Measurements from ENCODE around the gene HOXD11. TPM values are rescaled to one million over a fixed set of nuclear protein-coding genes. Genes with fewer than 3 reads are reported as not detected.

HOXD11 gene
- total RNA-seq, 4 donors from 2014 or later: not detected

DNA sequence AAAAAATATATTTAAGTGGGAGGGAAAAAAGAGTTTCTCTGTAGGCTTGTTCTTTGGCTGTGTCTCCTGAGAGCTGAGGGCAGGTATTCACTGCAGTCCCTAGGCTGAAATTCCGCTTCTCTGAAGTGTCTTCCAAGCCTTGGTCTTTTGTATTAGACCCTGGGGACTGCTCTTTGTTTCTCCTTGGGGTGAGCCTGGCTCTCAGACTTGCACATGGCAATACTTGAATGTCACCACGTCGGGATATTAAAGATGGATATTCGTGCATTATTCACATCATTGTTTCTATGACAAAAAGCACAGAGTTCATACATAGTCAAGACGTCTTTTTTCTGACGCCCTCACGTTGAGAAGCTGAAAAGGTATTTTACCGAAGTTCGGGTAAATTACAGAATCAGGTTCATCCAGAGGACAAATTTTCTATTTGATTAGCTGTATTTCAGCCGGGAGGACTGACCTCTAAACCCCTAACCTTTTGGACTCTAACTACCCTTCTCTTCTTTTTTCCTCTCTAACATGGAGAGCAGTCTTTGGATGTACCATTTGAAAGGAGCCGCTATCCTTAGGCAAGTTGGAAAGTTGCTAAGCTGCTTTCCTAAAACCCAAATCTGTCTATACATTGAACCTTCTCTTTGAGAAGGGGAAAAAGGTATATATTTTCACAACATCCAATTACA, 47.6 kb downstream of the HOXD11 start:
- no peak overlapping the region for H3K27ac ChIP-seq
- TF ChIP-seq POLR2A (IDR thresholded peaks at IDR 0.05): no peak
- TF ChIP-seq, protein P1, sequence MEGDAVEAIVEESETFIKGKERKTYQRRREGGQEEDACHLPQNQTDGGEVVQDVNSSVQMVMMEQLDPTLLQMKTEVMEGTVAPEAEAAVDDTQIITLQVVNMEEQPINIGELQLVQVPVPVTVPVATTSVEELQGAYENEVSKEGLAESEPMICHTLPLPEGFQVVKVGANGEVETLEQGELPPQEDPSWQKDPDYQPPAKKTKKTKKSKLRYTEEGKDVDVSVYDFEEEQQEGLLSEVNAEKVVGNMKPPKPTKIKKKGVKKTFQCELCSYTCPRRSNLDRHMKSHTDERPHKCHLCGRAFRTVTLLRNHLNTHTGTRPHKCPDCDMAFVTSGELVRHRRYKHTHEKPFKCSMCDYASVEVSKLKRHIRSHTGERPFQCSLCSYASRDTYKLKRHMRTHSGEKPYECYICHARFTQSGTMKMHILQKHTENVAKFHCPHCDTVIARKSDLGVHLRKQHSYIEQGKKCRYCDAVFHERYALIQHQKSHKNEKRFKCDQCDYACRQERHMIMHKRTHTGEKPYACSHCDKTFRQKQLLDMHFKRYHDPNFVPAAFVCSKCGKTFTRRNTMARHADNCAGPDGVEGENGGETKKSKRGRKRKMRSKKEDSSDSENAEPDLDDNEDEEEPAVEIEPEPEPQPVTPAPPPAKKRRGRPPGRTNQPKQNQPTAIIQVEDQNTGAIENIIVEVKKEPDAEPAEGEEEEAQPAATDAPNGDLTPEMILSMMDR (IDR thresholded peaks at IDR 0.05): no peak
- H3K4me3 ChIP-seq (replicated peaks in 1 of 3): no peak overlapping the region
- WGBS, 2 donors: 20 to 41% methylated on average over 11 of the region's 11 CpGs
- DNase-seq: no peak
- peaks cover 74% of the 10 kb centered on the region for H3K27me3 ChIP-seq
- H3K9me3 ChIP-seq: no peaks in the 10 kb centered on the region
- no peaks in the 10 kb centered on the region for H3K36me3 ChIP-seq
- peaks cover 5 to 19% of the 10 kb centered on the region in 2 donors for H3K4me1 ChIP-seq
- intact Hi-C loops (cut with DNase I): no loop called here

GRCh38 chr2:176155356-176156044, 48.4 kb downstream of the HOXD11 start:
- WGBS, 2 donors: 13 to 29% methylated on average over 6 of the region's 6 CpGs
- Histone ChIP-seq H3K4me1 (peaks cover 7 to 25% of the 10 kb centered on the region in 2 donors), H3K27ac (no peak overlapping the region), H3K9me3 (no peaks in the 10 kb centered on the region), H3K4me3 (replicated peaks in 1 of 3) (no peak overlapping the region), H3K36me3 (no peaks in the 10 kb centered on the region), H3K27me3 (peaks cover 74% of the 10 kb centered on the region)
- intact Hi-C loops (cut with DNase I): no loop called here
- DNase-seq: no peak
- TF ChIP-seq, protein P1 (IDR thresholded peaks at IDR 0.05): no peak
- no peak for TF ChIP-seq POLR2A (IDR thresholded peaks at IDR 0.05)

DNA sequence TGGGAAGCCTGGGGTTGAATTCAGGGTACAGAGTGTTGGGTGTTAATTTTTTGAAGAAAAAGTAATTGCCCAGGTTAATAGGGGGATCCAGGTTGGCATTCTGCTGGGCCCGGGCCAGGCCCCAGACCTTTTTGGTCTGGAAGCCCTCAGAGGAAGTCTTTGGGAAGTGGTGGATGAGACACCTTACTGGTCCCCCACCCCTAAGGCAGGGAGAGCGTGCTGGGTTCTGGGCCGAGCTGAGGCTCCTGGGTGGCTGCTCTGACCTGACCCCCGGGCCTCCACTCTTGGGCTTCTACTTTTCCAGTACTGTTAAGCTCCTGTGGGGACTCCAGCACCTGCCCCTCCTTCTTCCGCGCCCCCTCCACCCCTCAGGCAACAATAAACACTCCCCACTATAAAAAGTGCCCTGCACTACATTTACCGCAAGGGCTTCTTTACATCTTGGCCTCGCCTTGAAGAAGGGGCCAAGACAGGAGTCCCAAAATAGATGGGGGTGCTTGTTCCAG, 49.3 kb downstream of the HOXD11 start:
- Histone ChIP-seq H3K27me3 (peaks cover 72% of the 10 kb centered on the region), H3K4me1 (peaks cover 7 to 32% of the 10 kb centered on the region in 2 donors), H3K36me3 (no peaks in the 10 kb centered on the region), H3K9me3 (no peaks in the 10 kb centered on the region), H3K27ac (no peak overlapping the region), H3K4me3 (replicated peaks in 1 of 3) (no peak overlapping the region)
- intact Hi-C loops (cut with DNase I): no loop called here
- TF ChIP-seq, protein P1 (IDR thresholded peaks at IDR 0.05): no peak
- TF ChIP-seq POLR2A (IDR thresholded peaks at IDR 0.05): no peak
- WGBS, 2 donors: 21 to 45% methylated on average over 8 of the region's 8 CpGs
- DNase-seq: no peak

- Histone ChIP-seq H3K4me1 (peaks cover 7 to 27% of the 10 kb centered on the region in 2 donors), H3K4me3 (replicated peaks in 1 of 3) (no peak within 1 kb of the TSS), H3K27ac (no peak within 1 kb of the TSS), H3K27me3 (peaks cover 67% of the 10 kb centered on the region), H3K9me3 (no peaks in the 10 kb centered on the region), H3K36me3 (no peaks in the 10 kb centered on the region)
- WGBS, 2 donors: 12 to 16% methylated on average over 32 to 40 of the region's 48 CpGs
- intact Hi-C loops (cut with DNase I): no loop called here
- TF ChIP-seq, protein P1 (IDR thresholded peaks at IDR 0.05): no peak
- TF ChIP-seq POLR2A (IDR thresholded peaks at IDR 0.05): no peak
- no peak for DNase-seq
Measured at GRCh38 chr2:176156807-176157498, 49.9 kb downstream of the HOXD11 start, which contains the start of gene HOXD3. HOXD3 (plus strand) TSS chr2:176157307; CDS start chr2:176169115, 11,808 bp downstream.
